Inflammatory macrophage (primary cell): Measurements from ENCODE around the gene BRAP.
"Not testable (repeated sequence)": the region's sequence is repeated elsewhere in the genome, so short reads cannot be mapped to it uniquely, and the experiment has no call there.

ENCODE experiments used
- DNase-seq, 2 donors: peaks; one replicate each; pipeline ENCODE4 v3.0.0-alpha.2; 2020 to 2022

Gene BRAP

DNA sequence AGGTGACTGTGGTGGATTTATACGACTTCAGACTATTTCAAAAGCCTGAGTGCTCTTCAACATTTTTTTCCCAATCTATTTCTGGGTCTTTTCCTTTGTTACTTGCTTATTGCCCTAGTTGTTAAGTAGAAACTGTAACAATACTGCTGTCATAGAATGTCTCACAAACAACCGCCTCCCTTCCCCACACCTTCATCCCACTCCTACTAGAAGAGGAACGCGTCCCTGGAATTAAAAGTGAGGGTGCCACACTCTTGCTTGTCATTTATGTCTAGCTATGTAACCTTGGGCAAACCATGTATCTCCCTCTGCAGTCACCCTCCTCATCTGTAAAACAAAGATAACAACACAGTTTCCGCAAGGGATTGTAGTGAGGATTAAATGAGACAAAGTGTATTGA is 8.6 kb downstream of the BRAP start:
- no peak for DNase-seq

DNA sequence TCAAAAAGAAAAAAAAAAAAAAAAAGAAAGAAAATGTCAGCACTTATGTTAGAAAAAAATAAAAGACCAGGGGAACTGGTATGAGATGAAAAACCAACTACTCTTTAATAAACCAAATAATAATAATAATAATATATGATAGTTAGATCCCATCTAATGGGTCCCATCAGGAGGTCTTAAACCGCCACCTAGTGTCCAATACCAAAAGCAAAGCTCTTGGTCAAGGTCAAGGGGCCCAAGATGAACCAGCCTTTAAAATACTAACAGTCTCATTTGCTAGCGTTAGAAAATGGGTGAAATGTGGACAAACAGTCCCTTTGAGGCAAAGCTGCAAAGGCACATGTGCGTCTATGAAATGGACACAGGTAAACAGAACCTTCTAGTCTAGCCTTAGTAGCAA is 12.3 kb downstream of the BRAP start:
- DNase-seq: peak in 1 of 2 donors; percentile 16

DNA sequence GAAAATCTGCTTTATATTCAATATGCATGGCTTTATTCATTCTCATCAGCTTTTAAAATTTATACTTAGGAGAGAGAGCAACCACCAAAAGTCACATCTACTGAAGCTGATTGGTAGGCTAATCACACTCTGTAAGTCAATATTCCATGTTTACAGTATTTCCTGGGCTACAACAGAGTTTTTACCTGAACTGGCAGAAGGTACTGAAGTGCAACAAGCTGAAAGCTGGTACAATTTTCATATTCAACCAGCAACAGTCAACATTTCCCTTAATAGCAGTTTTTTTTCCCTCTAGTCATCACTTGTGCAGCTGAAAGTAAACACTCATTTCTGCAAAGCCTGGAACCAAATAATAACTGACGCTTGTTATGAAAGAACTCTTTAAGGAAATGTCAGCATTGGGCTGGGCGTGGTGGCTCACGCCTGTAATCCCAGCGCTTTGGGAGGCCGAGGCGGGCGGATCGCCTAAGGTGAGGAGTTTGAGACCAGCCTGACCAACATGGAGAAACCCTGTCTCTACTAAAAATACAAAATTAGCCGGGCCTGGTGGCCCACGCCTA is 12.9 kb downstream of the BRAP start:
- no peak for DNase-seq

DNA sequence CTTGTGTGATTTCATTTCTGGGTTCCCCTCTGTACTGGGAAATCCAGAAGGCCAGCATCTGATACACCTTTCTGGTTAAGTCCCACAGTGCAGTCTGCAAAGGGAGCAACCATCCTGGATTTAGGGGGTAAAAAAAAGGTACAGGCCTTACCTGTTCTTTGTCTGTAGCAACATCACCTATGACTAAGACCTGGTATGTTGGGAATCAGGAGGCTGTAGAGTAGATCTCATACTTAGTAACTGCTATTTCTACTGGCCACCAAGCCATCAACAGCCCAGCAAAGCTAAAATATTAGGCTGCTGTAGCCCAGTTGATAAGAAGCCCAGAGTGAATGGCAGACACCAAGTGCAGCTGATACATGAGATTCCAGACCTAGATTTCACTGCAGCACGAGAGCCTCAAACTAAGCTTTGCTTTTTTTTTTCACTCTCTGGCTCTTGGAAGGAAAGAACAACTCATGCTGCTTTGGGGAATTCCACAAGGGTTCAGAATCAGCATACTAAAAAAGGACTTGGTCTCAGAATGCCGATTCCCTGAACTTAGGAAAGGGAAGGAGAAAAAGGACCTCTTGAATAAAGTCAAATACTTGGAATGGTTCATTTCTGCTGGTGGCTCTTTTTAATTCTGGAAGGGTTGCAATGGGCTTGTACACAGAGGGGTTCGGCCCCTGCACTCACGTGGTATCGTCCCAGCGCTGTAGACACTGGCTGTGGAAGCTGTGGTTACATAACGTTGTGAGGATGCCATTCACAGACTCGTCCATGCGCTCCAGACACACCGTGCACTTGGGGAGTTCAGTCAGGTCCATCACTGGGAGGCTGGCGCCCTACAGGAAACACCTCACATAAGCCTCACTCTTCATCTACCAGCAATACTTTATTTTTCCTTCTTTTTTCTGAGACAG is 20.5 kb downstream of the BRAP start:
- DNase-seq: no peak

DNA sequence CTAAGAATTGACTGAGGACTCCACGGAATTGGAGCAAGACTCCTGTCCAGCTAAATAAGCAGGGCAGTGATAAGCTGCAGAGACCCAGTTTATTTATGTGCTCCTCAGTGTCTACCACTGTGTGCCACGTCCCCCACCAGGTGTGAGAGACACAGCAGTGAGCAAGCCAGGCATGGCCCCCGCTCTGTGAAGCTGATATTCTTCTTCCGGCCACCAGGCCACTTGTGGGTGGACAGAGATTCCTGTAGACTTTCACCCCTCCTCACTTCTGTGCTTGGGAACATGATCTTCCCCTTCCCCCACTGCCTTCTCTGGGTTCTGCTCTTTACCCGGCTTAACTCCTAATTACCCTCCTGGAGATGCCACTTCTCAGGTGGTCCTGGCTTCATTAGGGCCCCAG is 21.3 kb downstream of the BRAP start:
- DNase-seq: no peak

DNA sequence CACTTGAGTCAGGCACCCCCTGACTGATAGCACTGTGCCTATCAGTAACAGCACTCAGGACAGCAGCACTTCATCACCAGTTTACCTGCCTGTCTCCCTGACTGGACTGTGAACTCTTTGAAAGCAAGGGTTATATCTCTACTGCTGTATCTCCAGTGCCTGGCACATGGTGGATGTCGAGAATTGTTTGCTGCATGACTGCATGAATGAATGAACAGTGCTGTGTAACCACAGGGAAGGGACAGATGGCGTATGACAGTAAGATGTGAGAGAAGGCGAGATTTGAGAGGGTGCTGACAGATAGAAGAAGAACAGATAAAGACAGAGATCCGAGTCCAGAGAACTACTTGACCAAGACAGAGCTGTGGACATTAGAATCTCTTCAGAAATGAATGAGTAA is 29.7 kb downstream of the BRAP start:
- DNase-seq: no peak

DNA sequence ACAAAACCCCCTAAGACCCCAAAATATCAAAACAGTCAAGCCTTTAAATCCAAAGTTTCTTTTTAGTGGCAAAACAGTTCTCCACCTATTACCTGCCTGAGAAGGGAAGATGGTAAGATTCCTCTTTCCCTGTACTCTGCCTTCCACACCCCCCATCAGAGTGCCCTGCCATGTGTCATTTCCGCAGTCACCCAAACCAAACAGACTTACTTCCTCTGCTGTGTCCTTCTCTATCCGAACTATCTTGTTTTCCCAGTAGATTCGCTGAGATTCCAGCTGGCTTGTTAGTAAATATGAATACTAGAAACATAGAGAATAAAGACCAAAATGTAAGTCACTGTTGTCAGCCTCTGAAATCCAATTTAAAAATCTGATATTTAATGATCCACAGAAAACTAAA is 30.4 kb downstream of the BRAP start:
- no peak for DNase-seq

DNA sequence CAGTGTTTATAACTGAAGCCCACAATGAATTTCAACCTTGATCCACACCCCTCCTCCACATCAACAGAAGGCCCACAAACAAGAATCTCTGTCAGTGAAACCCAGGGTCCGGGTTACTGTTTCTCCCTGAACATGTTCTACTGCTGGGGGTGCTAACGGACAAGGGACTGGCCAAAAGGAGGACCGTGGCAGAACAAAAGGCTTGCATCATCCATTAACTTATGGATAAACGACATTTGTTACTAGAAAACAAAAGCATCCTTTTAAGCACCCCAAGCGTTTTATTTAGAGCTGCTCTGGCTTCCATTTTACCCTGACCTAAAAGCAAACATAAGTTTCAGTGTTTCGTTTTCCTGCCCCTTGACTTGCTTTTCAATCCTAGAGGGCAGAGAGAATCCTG is 32.2 kb downstream of the BRAP start:
- DNase-seq: no peak

DNA sequence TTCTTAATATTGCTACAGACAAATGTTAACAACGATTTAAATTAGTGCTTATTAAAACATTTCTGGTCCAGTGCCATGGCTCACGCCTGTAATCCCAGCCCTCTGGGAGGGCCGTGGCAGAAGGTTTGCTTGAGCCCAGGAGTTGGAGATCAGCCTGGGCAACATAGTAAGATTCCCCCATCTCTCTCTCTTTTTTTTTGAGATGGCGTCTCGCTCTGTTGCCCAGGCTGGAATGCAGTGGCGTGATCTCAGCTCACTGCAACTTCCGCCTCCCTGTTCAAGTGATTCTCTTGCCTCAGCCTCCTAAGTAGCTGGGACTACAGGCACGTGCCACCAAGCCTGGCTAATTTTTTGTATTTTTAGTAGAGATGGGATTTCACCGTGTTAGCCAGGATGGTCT is 33.2 kb downstream of the BRAP start:
- DNase-seq: not testable (repeated sequence)

DNA sequence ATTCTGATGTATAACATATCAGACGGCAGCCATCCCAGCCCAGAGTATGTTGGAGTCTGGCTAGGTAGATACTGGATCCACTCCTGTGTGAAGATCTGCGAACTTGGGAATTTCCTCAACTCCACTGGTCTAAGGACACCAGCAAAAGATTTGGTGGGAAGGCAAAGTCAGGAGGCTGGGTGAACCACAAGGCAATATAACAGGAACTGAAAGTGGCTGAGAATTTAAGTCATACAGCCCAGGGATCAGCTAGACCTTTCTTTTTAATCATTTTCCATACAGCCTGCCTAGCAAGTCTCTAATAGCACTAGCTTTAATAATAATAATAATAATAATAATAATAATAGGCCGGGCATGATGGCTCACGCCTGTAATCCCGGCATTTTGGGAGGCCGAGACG is 34.8 kb downstream of the BRAP start:
- peak; percentile 43 to 67 for DNase-seq

DNA sequence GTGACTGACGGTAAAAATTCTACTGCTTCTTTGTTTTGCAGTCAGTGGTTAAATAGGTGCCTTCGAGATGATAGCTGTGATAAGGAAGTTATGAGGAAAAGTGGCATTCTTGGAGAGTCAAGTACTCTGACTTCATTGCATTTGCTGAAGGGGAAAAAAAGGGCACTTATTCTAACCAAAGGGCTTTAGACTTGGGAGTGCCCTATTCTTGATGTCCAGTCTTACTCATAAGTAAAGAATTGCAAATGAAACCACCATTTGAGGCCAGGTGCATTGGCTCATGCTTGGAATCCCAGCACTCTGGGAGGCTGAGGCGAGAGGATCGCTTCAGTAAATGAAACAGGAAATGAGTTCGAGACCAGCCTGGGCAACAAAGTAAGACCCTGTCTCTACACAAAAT is 40.3 kb downstream of the BRAP start:
- DNase-seq: no peak

DNA sequence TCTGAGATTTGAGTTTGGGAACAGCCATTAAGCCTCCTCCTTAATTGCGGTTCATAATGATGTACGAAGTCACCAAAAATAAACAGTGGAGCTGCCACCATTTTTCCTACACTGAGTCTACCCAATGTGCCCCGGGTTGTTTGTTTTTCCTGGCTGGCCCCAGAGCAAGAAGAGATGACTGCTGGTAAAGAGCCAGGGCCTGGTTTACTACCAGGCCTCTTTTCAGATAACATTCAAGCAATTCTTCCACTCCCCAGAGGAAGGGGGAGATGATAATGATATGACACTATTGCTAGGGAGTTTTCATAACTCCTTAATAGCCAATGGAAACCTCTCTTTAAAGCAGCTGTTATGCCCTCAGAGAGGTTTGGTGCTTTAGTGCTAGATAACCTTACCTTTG is 42.3 kb downstream of the BRAP start:
- DNase-seq: no peak

DNA sequence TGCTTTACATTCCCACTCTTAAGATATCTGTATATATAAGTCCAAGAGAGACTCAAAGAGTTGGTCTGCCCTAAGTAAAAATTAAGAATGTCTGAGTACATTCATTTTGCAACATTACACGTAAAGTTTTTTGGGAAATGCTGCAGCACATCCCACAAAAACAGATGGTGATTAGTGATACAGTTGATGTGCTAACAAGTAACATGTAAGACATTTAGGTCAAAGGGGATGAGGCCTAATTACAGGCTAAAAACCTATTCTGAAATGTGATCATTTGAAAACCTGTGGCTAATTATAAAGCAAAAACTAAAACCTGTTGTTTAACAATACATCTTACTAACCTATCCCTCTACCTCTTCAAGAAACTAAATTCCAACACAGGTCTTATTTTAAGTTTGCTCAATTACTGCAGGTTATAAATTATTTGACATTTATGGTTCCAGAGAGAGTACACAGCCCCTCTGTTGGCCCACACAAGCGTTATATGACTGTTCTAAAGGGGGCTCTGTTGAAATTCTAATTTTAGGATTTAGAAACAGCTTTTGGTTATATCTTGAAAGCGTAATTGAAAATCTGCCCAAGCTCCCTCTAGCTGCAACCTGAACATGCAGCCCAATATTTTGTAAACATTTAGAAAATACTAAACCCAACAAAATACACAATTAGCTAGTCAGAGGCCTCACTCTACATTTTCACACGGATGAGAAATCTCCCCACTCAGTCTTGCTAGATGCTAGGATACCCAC is 42.9 kb downstream of the BRAP start:
- DNase-seq: no peak

DNA sequence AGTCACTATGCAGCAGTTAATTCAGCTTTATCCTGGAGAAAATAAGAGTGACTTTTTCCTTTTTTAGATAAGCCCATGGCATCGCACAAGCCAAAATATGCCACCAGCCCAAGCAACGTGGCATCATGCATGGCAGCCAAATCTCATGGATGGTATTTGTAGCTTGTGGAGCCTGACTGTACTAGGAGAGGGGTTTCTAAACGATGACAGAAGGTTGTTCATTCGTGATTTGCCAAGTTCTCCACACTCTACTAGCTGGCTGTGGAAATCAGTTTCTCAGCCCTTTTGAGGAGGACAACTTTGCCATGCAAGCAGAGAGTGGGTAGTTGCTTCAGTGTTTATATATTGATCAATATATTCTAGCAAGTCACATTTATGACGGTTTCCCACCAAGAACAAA is 45.2 kb downstream of the BRAP start:
- DNase-seq: no peak

DNA sequence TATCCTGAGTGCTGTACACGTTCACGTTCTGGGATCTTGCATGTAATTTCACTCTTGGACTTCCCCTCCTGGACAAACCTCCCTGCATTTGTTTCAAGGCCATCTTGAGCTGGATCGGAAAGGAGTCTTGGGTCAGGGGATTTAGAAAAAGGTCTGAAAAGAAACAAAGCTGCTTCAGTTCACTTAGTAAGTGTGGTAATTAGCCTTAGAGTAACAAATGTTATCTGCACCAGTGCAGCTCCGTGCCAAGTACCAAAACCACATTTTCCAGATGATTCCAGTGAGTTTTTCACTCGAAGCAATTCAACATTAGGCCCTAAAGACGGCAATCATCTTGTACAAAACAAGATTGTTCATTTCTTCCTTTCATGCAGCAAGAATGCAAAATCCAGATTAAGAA is 47.2 kb downstream of the BRAP start:
- DNase-seq: no peak

DNA sequence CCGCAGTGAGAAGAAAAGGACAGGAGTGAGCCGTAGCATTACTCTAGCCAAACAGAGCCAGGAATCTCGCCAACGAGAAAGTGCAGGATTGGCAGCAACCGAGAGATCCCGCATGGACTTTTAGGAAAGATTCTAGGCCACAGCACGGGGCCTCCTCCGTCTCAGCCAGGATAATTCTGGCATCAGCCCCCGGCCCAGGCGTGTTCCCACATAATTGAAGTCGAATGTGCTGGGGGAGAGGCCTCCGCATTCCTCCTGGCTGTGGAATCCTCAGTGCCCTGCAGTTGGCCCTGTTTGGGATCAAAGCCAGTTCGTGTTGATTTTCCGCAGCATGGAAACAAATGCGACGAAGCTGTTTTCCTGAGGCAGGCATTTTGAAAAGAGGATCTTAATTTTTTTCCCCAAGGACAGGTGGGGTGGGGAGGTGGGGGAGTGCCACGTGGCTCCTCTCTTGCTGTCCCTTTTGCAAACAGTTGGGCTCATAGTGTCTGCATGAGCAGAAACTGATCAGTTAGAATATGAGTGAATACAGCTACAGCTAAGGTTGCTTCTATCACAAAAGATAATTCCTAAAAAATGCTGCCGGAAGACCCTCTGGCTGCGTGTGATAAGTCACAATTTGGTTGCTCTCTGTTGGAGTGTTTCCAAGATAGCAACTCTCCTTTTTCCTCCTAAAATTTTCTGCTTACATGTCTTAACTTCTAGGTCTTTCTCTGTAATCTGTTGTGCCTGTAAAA is 49.4 kb downstream of the BRAP start:
- no peak for DNase-seq

DNA sequence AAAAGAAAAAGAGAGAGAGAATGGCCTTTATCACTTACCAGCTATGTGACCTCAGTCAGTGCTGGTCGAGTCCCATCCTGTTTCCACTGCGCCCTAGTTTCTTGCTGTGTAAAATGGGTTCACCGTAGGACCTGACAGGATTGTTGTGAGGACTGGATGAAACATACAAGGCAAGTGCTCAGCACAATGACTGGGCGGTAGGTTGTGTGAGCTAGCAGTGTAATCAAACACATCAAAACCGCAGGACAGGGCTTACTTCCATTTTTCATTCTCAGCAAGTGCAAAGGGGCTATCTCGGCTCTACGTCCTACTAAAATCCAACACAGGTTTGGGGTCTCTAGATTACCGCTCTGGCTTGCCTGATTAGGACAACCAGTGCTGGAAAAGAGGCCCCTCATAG is 50.2 kb downstream of the BRAP start:
- peak in 1 of 2 donors; percentile 2 for DNase-seq

DNA sequence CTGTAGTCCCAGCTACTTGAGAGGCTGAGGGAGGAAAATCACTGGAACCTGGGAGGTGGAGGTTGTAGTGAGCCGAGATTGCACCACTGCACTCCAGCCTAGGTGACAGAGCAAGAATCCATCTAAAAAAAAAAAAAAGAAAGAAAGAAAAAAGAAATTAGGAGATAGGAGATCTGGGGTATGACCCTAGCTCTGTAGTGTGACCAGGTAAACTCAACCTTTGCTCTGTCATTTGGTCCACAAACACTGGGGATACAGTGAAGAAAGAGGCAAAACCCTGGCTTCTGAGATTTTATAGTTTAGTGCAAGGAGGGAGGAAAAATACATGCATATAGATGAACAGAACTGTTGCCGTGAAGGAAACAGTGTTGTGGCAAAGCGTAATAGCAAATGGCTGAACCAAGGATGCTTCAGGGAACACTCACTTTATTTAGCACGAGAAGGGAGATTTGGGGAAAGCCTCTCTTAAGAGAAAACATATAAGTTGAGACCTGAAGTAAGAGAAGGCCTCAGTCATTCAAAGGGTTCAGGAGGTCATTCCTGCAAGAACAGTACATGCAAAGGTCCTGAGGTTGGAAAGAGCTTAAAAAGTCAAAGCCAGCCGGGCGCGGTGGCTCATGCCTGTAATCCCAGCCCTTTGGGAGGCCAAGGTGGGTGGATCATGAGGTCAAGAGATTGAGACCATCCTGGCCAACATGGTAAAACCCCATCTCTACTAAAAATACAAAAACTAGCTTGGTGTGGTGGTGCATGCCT is 57.1 kb downstream of the BRAP start:
- DNase-seq: no peak

DNA sequence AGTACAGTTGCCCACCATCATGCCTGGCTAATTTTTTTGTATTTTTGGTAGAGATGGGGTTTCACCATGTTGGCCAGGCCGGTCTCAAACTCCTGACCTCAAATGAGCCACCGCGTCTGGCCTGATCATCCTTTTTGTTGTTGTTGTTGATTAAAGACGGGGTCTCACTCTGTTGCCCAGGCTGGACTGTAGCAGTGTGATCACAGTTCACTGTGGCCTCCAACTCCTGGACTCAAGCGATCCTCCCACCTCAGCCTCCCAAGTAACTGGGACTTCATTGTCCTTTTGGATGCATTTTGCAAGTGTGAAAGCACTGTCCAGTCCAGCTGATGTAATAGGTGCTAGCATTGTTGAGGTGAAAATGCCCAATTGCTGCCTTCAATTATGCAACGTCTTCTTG is 59.5 kb downstream of the BRAP start:
- no peak for DNase-seq

DNA sequence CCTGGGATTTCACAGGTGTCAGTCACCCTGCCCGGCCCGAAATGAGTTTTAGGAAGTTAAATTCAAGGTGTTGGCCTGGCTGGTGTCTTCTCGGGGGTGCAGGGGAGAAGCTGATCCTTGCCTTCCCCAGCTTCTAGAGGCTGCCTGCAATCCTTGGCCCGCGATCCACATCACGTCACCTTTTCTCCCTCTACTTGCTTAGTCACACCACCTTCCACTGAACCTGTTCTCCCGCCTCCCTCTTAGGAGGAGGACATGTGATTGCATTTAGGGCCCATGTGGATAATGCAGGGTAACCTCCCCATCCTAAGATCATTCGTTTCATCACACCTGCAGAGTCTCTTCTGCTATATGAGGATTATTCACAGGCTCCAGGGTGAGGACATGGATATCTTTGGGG is 61.2 kb downstream of the BRAP start:
- no peak for DNase-seq

DNA sequence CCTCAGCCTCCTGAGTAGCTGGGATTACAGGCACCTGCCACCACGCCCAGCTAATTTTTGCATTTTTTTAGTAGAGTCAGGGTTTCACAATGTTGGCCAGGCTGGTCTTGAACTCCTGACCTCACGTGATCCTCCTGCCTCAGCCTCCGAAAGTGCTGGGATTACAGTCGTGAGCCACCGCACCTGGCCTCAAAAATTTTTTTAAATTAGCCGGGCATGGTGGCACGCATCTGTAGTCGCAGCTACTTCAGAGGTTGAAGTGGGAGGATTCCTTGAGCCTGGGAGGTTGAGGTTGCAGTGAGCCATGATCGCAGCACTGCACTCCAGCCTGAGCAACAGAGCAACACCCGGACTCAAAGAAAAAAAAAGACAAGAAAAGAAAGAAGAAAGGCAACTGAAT is 67.9 kb downstream of the BRAP start:
- DNase-seq: not testable (repeated sequence)

DNA sequence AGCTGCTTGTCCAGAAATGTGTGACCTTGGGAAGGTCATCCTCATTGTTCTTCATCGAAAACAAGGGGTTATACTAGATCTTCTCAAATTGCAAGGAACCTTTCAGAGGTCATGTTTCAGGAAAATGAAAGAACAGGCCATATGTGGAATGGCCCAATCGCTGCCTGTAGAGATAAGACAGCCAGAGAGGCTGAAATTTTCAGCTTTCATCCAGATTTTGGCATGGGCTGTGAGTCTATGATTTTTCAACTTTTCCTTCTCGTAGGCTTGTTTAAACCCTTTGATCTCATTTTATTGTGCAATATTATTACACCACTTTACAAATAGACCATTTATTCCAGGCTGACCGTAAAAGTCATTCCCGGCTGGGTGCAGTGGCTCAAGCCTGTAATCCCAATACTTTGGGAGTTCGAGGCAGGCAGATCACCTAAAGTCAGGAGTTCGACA is 69.6 kb downstream of the BRAP start:
- no peak for DNase-seq
